ENCODE results near the gene ATG16L1. TPM values are rescaled to one million over a fixed set of nuclear protein-coding genes. Genes with fewer than 3 reads are reported as not detected.

The ATG16L1 gene
- total and polyA plus RNA-seq, 2 of the 4 experiments (the other 2 are of a cell fraction): 20.0 to 26.2 TPM

DNA sequence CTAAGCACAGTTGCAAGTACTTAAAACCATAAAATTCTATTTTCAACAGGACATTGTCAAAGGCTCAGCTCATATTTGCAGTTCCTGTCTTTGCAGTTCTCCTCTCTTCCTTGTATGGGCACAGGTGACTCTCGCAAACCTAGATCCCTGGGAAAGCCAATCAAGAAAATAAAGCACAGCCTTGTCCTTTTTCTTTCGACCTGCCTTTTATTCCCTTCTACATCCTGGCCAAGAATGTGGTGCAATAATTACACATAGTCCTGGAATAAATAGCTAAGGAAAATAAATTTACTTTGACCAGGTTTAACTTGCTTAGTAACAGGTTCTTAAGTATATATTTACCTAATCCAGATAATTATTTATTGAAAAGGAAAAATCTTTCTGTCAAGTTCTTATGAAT, 20.2 kb downstream of the ATG16L1 start:
- Histone ChIP-seq H3K23ac (ENCODE audit: low read depth, low read length) (no peak overlapping the region), H3K36me3 (ENCODE audit: control insufficient read depth, insufficient read depth, low read length) (peaks cover 57% of the 10 kb centered on the region), H2AK9ac (replicated peaks; ENCODE audit: low read depth, low read length, poor library complexity) (no peak overlapping the region), H3K18ac (ENCODE audit: low read depth, low read length) (no peak overlapping the region), H4K91ac (ENCODE audit: insufficient read depth, low read depth, low read length) (no peak overlapping the region), H2AK5ac (ENCODE audit: low read depth, low read length) (no peak overlapping the region), H3K9me1 (ENCODE audit: insufficient read depth, low read length) (no peaks in the 10 kb centered on the region), H3K9ac (ENCODE audit: low read depth, low read length) (no peak overlapping the region), H3K4me3 (ENCODE audit: insufficient read depth, low read depth, low read length) (no peak overlapping the region), H3K4me2 (ENCODE audit: low read depth, low read length) (no peak overlapping the region), H2BK20ac (ENCODE audit: low read depth, low read length) (no peak overlapping the region), H3K56ac (ENCODE audit: extremely low read depth, insufficient read depth, low read length) (no peak overlapping the region), H2BK120ac (ENCODE audit: low read depth, low read length) (no peak overlapping the region), H4K5ac (ENCODE audit: low read depth, low read length) (no peak overlapping the region), H3K4me1 (ENCODE audit: control insufficient read depth, insufficient read depth, low read length) (no peaks in the 10 kb centered on the region), H2BK5ac (ENCODE audit: low read depth, low read length, poor library complexity, severe bottlenecking) (no peak overlapping the region), H2AFZ (replicated peaks; ENCODE audit: low read length, poor library complexity) (no peak overlapping the region), H2BK15ac (ENCODE audit: low read depth, low read length) (no peak overlapping the region), H4K20me1 (ENCODE audit: insufficient read depth, low read length) (0 out of 2 replicates have a peak, but pooled peaks cover 3% of the 10 kb centered on the region), H3K4ac (ENCODE audit: low read depth, low read length) (no peak overlapping the region), H3K14ac (replicated peaks; ENCODE audit: low read depth, low read length) (no peak overlapping the region), H3K79me1 (ENCODE audit: low read depth in 1 of 2, low read length in 2 of 2) (peaks cover 0 to 4% of the 10 kb centered on the region in 2 experiments; a peak in 1 of 4 replicates), H3K27ac (ENCODE audit: insufficient read depth, low read length) (no peak overlapping the region), H3K9me3 (ENCODE audit: control insufficient read depth, insufficient read depth, low read length) (no peaks in the 10 kb centered on the region), H3K27me3 (ENCODE audit: control insufficient read depth, insufficient read depth, low read length) (no peaks in the 10 kb centered on the region), H4K8ac (ENCODE audit: low read depth in 2 of 2, low read length in 2 of 2) (no peak overlapping the region)
- CTCF ChIA-PET: no interaction called here
- in situ Hi-C loops (cut with MboI; ENCODE audit: low sequenced_read_pairs): no loop called here
- intact Hi-C loops (cut with micrococcal nuclease): no loop called here
- TF ChIP-seq, protein P1, sequence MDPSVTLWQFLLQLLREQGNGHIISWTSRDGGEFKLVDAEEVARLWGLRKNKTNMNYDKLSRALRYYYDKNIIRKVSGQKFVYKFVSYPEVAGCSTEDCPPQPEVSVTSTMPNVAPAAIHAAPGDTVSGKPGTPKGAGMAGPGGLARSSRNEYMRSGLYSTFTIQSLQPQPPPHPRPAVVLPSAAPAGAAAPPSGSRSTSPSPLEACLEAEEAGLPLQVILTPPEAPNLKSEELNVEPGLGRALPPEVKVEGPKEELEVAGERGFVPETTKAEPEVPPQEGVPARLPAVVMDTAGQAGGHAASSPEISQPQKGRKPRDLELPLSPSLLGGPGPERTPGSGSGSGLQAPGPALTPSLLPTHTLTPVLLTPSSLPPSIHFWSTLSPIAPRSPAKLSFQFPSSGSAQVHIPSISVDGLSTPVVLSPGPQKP (IDR thresholded peaks at IDR 0.05; ENCODE audit: borderline replicate concordance, low read depth, low read length): no peak
- TF ChIP-seq RAD21 (IDR thresholded peaks at IDR 0.05; ENCODE audit: low read length) (no peak), RFX5 (IDR thresholded peaks at IDR 0.05; ENCODE audit: low read depth, low read length) (no peak), RCOR1 (IDR thresholded peaks at IDR 0.05; ENCODE audit: insufficient replicate concordance, low read length) (no peak), MAZ (IDR thresholded peaks at IDR 0.05; ENCODE audit: borderline replicate concordance, low read depth, low read length) (no peak), NFE2L2 (IDR thresholded peaks at IDR 0.05; ENCODE audit: low read depth, low read length) (no peak), POLR2A (IDR thresholded peaks at IDR 0.05; ENCODE audit: low read depth, low read length) (no peak)
- ATAC-seq (ENCODE audit: low read depth) (no peak), DNase-seq (no peak)
- WGBS, 2 experiments (ENCODE audit: extremely low coverage in 2 of 2, insufficient read length in 1 of 2): no CpG with 5 or more reads among the region's 2 CpGs
- no TSS peak for BruUV-seq (replicated peaks)
- dilution Hi-C loops (cut with HindIII; ENCODE audit: low sequenced_read_pairs, unreplicated experiment): no loop called here
- POLR2A ChIA-PET (ENCODE audit: unreplicated experiment): no interaction called here

Data from IMR-90 (cell line).